ENCODE measurements around the gene ACP1.
A peak's percentile ranks its signal among the peaks of the same experiment; 100 is the strongest.

DNA sequence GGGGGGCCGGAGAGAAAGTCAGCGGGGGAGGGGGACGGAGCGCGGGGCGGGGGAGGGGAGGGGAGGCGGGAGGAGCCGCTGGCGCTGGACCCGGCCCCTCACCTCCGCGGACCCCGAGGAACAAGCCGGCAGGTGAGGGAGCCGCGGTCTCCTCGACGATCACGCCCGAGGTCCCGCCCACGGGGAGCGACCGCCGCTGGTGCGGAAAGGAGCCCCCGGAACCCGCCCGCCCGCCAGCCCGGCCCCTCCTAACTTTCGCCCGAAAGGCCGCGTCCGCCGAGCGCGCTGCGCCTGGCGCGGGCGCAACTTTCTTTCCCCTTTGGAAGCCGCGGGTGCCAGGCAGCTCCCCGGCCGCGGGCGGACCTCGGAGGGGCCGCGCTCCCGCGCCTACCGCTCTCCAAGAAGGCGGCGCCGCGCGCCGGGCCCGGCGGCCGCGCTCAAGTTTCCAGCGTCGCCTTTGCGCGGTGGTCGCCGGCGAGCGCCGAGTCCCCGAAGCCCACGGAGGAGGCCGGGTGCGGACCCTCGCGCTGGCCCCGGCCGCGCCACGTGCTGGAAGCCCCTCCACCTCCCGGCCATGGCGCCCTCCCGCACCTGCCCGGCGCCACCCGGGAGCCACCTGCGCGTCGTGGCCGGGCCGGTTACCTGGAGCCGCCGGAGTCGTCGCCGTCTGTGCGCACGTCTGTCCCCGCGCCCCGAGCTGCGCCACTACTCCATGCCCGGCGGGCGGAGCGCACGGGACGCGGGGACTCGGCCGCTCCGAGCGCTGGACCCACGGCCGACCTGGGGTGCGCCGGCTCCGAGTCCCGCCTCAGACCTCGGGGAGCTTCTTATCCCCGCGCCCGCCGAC, 23.4 kb downstream of the ACP1 start, which contains the start of gene ALKAL2:
- TF ChIP-seq CTCF (IDR thresholded peaks at IDR 0.05) (no peak), EZH2 (IDR thresholded peaks at IDR 0.05) (peak; percentile 79), EZH2phosphoT487 (IDR thresholded peaks at IDR 0.05) (peak; percentile 91)
